MCF 10A (cell line): Measurements from ENCODE around the gene FAM162A. TPM values are rescaled to one million over a fixed set of nuclear protein-coding genes. Genes with fewer than 3 reads are reported as not detected.

Experiments used
- BruUV-seq: library from RNA; stranded (reverse); fragments of 400-500 nt; replicated peaks from 2 replicates; lab custom pipeline; 2021; lab: Mats Ljungman, UMichigan
- CTCF ChIA-PET: fragments of 300-600 bp; sonication (Branson Sonifier 250); formaldehyde crosslinking; extraction: SDS; loops from one replicate; lab custom pipeline; 2021; ENCODE audit warnings: antibody characterized with exemption, inconsistent platforms; lab: Yijun Ruan, JAX
- POLR2A ChIA-PET: fragments of 300-600, 350-650 bp; sonication (Branson Sonifier 250); formaldehyde crosslinking; extraction: SDS; loops from one replicate; lab custom pipeline; 2020; ENCODE audit warnings: antibody characterized with exemption, inconsistent platforms; lab: Yijun Ruan, JAX
- DNase-seq: peaks from one replicate; pipeline ENCODE4 v3.0.0-alpha.2; 2018; ENCODE audit not compliant: unreplicated experiment
- H3K27ac Mint-ChIP-seq: one replicate; pipeline ENCODE4 v1.8.0; 2022; ENCODE audit warnings: mild to moderate bottlenecking, low read depth, mixed read lengths; ENCODE audit not compliant: unreplicated experiment
- H3K27me3 Mint-ChIP-seq: one replicate; pipeline ENCODE4 v1.8.0; 2022; ENCODE audit warnings: mixed read lengths; ENCODE audit not compliant: insufficient read depth, unreplicated experiment
- H3K36me3 Mint-ChIP-seq: one replicate; pipeline ENCODE4 v1.8.0; 2022; ENCODE audit warnings: mild to moderate bottlenecking, moderate library complexity, mixed read lengths; ENCODE audit not compliant: insufficient read depth, unreplicated experiment
- H3K4me1 Mint-ChIP-seq: one replicate; pipeline ENCODE4 v1.8.0; 2022; ENCODE audit warnings: mixed read lengths; ENCODE audit not compliant: insufficient read depth, unreplicated experiment
- H3K4me3 Mint-ChIP-seq: one replicate; pipeline ENCODE4 v1.8.0; 2022; ENCODE audit warnings: mild to moderate bottlenecking, moderate library complexity, mixed read lengths; ENCODE audit not compliant: unreplicated experiment
- H3K9me3 Mint-ChIP-seq: one replicate; pipeline ENCODE4 v1.8.0; 2022; ENCODE audit warnings: mixed read lengths; ENCODE audit not compliant: unreplicated experiment
- CTCF ChIP-seq: fragments of 200-600 bp; IDR thresholded peaks from one replicate; pipeline ENCODE4 v1.8.0; 2022; ENCODE audit warnings: antibody characterized with exemption, mild to moderate bottlenecking; ENCODE audit not compliant: unreplicated experiment
- intact Hi-C: fragments of 100-400 bp; cut with micrococcal nuclease; formaldehyde crosslinking; loops from 2 replicates; pipeline ENCODE4 v1.14.1; 2022
- total RNA-seq: library from RNA; stranded (reverse); gene quantifications from 2 replicates; pipeline ENCODE4 v1.2.3, GENCODE V29; 2022

FAM162A gene
- total RNA-seq, 1 experiment from 2014 or later = 59.1 TPM

- CTCF ChIA-PET = interaction anchor here (0.5 to 3.2 kb wide), 7 partner anchors 10 to 96 kb away, joined by 3 to 34 read pairs (median 3); partner anchors contain the start of gene MIX23
- Mint-ChIP-seq H3K4me1 (peaks cover 16% of the 10 kb centered on the region), H3K27ac (no peak overlapping the region), H3K27me3 (no peaks in the 10 kb centered on the region), H3K4me3 (no peak overlapping the region), H3K36me3 (no peaks in the 10 kb centered on the region), H3K9me3 (peaks cover 10% of the 10 kb centered on the region)
- intact Hi-C loops = no loop called here
- POLR2A ChIA-PET = interaction anchor here (0.7 to 11.3 kb wide), 8 partner anchors 14 to 43 kb away, joined by 3 to 89 read pairs (median 3); partner anchors contain the start of genes CSTA, FAM162A and MIX23
- BruUV-seq = no TSS peak
- DNase-seq = no peak
- no peak for TF ChIP-seq CTCF
Measured at GRCh38 chr3:122349171-122349570, 34.8 kb upstream of the FAM162A start.

GRCh38 chr3:122350814-122351418 is 33.1 kb upstream of the FAM162A start:
- Mint-ChIP-seq H3K4me3 (no peak overlapping the region), H3K9me3 (peaks cover 10% of the 10 kb centered on the region), H3K27me3 (no peaks in the 10 kb centered on the region), H3K27ac (peak overlapping the region; percentile 70), H3K36me3 (no peaks in the 10 kb centered on the region), H3K4me1 (peaks cover 26% of the 10 kb centered on the region)
- POLR2A ChIA-PET = interaction anchor here (0.6 to 11.3 kb wide), 9 partner anchors 9 to 47 kb away, joined by 3 to 89 read pairs (median 4); partner anchors contain the start of genes CSTA, FAM162A and MIX23
- peak; percentile 53 for DNase-seq
- intact Hi-C loops = no loop called here
- no peak for TF ChIP-seq CTCF
- no TSS peak for BruUV-seq
- CTCF ChIA-PET = interaction anchor here (0.8 to 3.2 kb wide), 9 partner anchors 8 to 249 kb away, joined by 3 to 34 read pairs (median 4); partner anchors contain the start of gene MIX23

- no peaks in the 10 kb centered on the region for H3K36me3 Mint-ChIP-seq
- H3K9me3 Mint-ChIP-seq = peaks cover 10% of the 10 kb centered on the region
- ChIA-PET CTCF (interaction anchor here (0.8 to 7.9 kb wide), 3 partner anchors 37 to 47 kb away, joined by 5 to 165 read pairs (median 6); no protein-coding TSS in a partner anchor), POLR2A (interaction anchor here (1.2 to 11.3 kb wide), 7 partner anchors 10 to 45 kb away, joined by 3 to 89 read pairs (median 26); partner anchors contain the start of genes CSTA, FAM162A and MIX23)
- DNase-seq = no peak
- no peak for TF ChIP-seq CTCF
- H3K27me3 Mint-ChIP-seq = no peaks in the 10 kb centered on the region
- BruUV-seq = no TSS peak
- peaks cover 26% of the 10 kb centered on the region for H3K4me1 Mint-ChIP-seq
- no peak overlapping the region for H3K4me3 Mint-ChIP-seq
- intact Hi-C loops = no loop called here
- H3K27ac Mint-ChIP-seq = no peak overlapping the region
Measured at GRCh38 chr3:122351612-122352011, 32.4 kb upstream of the FAM162A start.

GRCh38 chr3:122353215-122353614 is 30.8 kb upstream of the FAM162A start:
- POLR2A ChIA-PET = interaction anchor here (0.5 to 11.3 kb wide), 23 partner anchors 7 to 705 kb away, joined by 3 to 89 read pairs (median 4); partner anchors contain the start of genes CSTA, FAM162A, MIX23 and WDR5B
- Mint-ChIP-seq H3K36me3 (no peaks in the 10 kb centered on the region), H3K4me3 (no peak overlapping the region), H3K4me1 (peaks cover 26% of the 10 kb centered on the region), H3K9me3 (no peaks in the 10 kb centered on the region), H3K27me3 (no peaks in the 10 kb centered on the region), H3K27ac (peak overlapping the region; percentile 43)
- BruUV-seq = no TSS peak
- no peak for TF ChIP-seq CTCF
- intact Hi-C loops = no loop called here
- CTCF ChIA-PET = interaction anchor here (0.5 to 7.9 kb wide), 15 partner anchors 9 to 823 kb away, joined by 3 to 165 read pairs (median 4); partner anchors contain the start of gene POLQ
- peak; percentile 87 for DNase-seq
